DND-41 (cell line): Measurements from ENCODE around the gene NCCRP1.

Experiments
- EZH2 ChIP-seq: IDR thresholded peaks from 3 replicates; pipeline ENCODE4 v1.6.1; 2012; ENCODE audit warnings: borderline replicate concordance, low read depth, mild to moderate bottlenecking, moderate library complexity, low read length, inconsistent platforms; ENCODE audit not compliant: severe bottlenecking
- TF ChIP-seq, protein P1 (sequence below): IDR thresholded peaks from 2 replicates; pipeline ENCODE4 v1.5.1; 2012; ENCODE audit warnings: borderline replicate concordance, low read length, moderate library complexity, mild to moderate bottlenecking; ENCODE audit not compliant: poor library complexity, severe bottlenecking; ENCODE audit errors: extremely low read depth

DNA sequence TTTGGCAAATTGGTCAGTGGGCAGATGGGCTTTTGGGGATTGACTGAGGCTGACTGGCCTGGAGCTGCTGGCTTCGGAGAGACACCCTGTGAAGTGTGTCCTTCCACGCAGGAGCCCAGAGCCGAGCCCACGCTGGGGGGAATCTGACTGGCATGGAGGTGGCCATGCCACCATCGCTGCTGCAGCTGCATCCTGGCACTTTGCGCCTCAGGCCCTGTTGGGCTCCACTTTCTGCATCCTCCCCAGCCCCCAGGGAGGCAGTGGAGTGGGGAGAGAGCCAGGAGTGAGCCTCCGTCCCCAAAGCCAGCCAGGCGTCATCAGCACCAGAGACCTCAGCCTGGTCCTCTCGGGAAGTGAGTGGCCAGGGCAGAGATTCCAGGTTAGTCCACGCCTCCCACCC is 17.0 kb upstream of the NCCRP1 start:
- TF ChIP-seq, protein P1, sequence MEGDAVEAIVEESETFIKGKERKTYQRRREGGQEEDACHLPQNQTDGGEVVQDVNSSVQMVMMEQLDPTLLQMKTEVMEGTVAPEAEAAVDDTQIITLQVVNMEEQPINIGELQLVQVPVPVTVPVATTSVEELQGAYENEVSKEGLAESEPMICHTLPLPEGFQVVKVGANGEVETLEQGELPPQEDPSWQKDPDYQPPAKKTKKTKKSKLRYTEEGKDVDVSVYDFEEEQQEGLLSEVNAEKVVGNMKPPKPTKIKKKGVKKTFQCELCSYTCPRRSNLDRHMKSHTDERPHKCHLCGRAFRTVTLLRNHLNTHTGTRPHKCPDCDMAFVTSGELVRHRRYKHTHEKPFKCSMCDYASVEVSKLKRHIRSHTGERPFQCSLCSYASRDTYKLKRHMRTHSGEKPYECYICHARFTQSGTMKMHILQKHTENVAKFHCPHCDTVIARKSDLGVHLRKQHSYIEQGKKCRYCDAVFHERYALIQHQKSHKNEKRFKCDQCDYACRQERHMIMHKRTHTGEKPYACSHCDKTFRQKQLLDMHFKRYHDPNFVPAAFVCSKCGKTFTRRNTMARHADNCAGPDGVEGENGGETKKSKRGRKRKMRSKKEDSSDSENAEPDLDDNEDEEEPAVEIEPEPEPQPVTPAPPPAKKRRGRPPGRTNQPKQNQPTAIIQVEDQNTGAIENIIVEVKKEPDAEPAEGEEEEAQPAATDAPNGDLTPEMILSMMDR = no peak
- no peak for TF ChIP-seq EZH2
